ENCODE results near the gene SIMC1. TPM values are rescaled to one million over a fixed set of nuclear protein-coding genes. Genes with fewer than 3 reads are reported as not detected.

The SIMC1 gene
- total RNA-seq, 2 experiments from 2014 or later: 24.0 to 27.6 TPM

DNA sequence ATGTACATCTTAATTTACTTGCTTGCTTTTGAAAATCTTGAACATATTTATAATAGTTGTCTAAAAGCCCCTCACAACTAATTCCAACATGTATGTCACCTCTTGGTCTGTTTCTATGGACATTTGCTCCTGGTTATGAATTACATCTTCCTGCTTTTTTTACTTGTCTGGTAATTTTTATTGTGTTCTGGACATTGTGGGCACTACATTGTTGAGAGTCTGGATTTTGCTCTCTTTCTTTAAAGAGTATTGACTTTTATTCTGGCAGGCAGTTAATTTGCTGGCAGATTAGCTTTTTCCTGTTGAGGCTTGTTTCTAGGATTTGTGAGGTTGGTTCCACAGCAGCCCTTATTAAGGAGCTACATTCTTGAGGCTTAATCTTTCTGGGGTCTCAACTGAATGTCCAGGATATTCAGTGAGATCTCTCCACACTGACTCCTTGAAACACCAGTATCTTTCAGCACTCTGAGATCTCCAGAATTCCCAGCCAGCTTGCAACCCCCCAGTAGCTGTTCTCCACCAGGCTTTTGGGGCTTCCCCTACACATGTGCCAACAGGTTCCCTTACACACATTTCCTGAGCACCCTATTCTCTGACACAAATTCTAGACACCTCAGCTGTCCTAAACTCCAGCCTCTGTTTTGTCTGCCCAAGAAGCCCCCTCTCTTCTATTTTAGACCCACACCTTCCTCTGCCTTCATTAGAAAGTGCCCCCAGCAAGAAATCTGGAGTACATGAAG, 96.0 kb downstream of the SIMC1 start:
- intact Hi-C loops (cut with DNase I, micrococcal nuclease): no loop called here
- Mint-ChIP-seq H3K27me3 (no peaks in the 10 kb centered on the region), H3K27ac (no peak overlapping the region), H3K36me3 (ENCODE audit: low read depth) (peaks cover 31% of the 10 kb centered on the region), H3K9me3 (ENCODE audit: low read depth) (peaks cover 3% of the 10 kb centered on the region), H3K4me3 (no peak overlapping the region), H3K4me1 (no peaks in the 10 kb centered on the region)
- ChIA-PET CTCF (interaction anchor here (0.7 to 0.8 kb wide), 2 partner anchors 14 to 106 kb away, joined by 3 to 5 read pairs; no protein-coding TSS in a partner anchor), POLR2A (no interaction called here)
- DNase-seq: no peak
- no peak for ATAC-seq

DNA sequence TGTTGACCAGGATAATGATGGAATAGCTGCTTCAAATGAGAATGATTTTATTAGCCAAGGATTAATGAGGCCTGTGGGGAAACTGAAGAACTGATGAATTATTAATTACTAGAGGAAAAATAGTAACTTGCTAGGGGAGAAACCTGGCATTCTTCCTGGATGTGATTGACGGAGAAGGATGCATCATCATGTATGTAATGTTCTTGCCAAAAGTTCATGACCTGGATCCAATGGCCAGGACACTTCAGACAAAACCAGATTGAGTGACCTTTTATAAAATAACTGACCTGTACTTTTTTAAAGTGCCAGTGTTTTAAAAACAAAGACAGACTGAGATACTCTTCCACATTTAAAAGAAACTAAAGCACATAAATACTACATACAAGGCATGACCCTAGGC, 99.7 kb downstream of the SIMC1 start:
- CTCF ChIA-PET: no interaction called here

GRCh38 chr5:176339304-176339703, 101.1 kb downstream of the SIMC1 start:
- ChIA-PET CTCF (interaction anchor here (0.7 kb wide), 1 partner anchor 568 kb away, joined by 3 read pairs; no protein-coding TSS in a partner anchor), POLR2A (no interaction called here)
- H3K4me1 Mint-ChIP-seq: no peaks in the 10 kb centered on the region
- peaks cover 16% of the 10 kb centered on the region for H3K36me3 Mint-ChIP-seq (ENCODE audit: low read depth)
- no peak overlapping the region for H3K4me3 Mint-ChIP-seq
- no peaks in the 10 kb centered on the region for H3K27me3 Mint-ChIP-seq
- DNase-seq (no peak), ATAC-seq (no peak)
- no peaks in the 10 kb centered on the region for H3K9me3 Mint-ChIP-seq (ENCODE audit: low read depth)
- intact Hi-C loops (cut with DNase I, micrococcal nuclease): no loop called here
- no peak overlapping the region for H3K27ac Mint-ChIP-seq

More for the DNA sequence above, 99.7 kb downstream of the SIMC1 start:
- intact Hi-C loops (cut with DNase I, micrococcal nuclease): no loop called here
- POLR2A ChIA-PET: no interaction called here
- H3K9me3 Mint-ChIP-seq (ENCODE audit: low read depth): peaks cover 3% of the 10 kb centered on the region
- ATAC-seq: no peak
- H3K27me3 Mint-ChIP-seq: no peaks in the 10 kb centered on the region
- H3K27ac Mint-ChIP-seq: no peak overlapping the region
- peaks cover 22% of the 10 kb centered on the region for H3K36me3 Mint-ChIP-seq (ENCODE audit: low read depth)
- H3K4me1 Mint-ChIP-seq: no peaks in the 10 kb centered on the region
- no peak overlapping the region for H3K4me3 Mint-ChIP-seq
- no peak for DNase-seq

GRCh38 chr5:176341325-176342157, 103.3 kb downstream of the SIMC1 start:
- Mint-ChIP-seq H3K27ac (no peak overlapping the region), H3K4me1 (no peaks in the 10 kb centered on the region), H3K4me3 (no peak overlapping the region), H3K27me3 (no peaks in the 10 kb centered on the region), H3K9me3 (ENCODE audit: low read depth) (no peaks in the 10 kb centered on the region), H3K36me3 (ENCODE audit: low read depth) (peaks cover 13% of the 10 kb centered on the region)
- no peak for DNase-seq
- POLR2A ChIA-PET: no interaction called here
- ATAC-seq: no peak
- intact Hi-C loops (cut with DNase I, micrococcal nuclease): no loop called here
- CTCF ChIA-PET: no interaction called here

DNA sequence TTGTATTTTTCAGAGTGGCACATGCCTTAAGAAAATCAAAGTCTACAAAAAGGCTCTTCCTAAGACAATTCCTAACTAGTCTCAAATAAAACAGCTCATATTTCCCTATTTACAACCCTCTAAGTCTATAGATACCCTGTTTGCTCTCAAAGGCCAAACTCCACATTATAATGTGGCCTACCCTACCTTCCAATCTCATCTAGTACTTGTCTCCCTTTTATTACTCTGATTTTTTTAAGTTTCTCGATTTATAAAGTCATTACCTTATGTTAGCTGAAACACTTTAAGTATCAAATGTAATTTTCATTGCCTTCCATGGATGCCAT, 103.9 kb downstream of the SIMC1 start:
- POLR2A ChIA-PET: no interaction called here
- no peak for DNase-seq
- CTCF ChIA-PET: no interaction called here
- intact Hi-C loops (cut with DNase I, micrococcal nuclease): no loop called here
- Mint-ChIP-seq H3K9me3 (ENCODE audit: low read depth) (no peaks in the 10 kb centered on the region), H3K27me3 (no peaks in the 10 kb centered on the region), H3K4me3 (no peak overlapping the region), H3K36me3 (ENCODE audit: low read depth) (peaks cover 7% of the 10 kb centered on the region), H3K4me1 (no peaks in the 10 kb centered on the region), H3K27ac (peak overlapping the region; percentile 33)
- ATAC-seq: no peak

- DNase-seq (no peak), ATAC-seq (no peak)
- Mint-ChIP-seq H3K9me3 (ENCODE audit: low read depth) (no peaks in the 10 kb centered on the region), H3K36me3 (ENCODE audit: low read depth) (peaks cover 8% of the 10 kb centered on the region), H3K4me1 (no peaks in the 10 kb centered on the region), H3K27me3 (no peaks in the 10 kb centered on the region), H3K4me3 (no peak overlapping the region), H3K27ac (no peak overlapping the region)
- intact Hi-C loops (cut with DNase I, micrococcal nuclease): no loop called here
- ChIA-PET POLR2A (no interaction called here), CTCF (no interaction called here)
Observed at GRCh38 chr5:176342766-176343458, 104.7 kb downstream of the SIMC1 start.

- DNase-seq (no peak), ATAC-seq (no peak)
- H3K36me3 Mint-ChIP-seq (ENCODE audit: low read depth): peaks cover 38% of the 10 kb centered on the region
- no peaks in the 10 kb centered on the region for H3K9me3 Mint-ChIP-seq (ENCODE audit: low read depth)
- H3K4me3 Mint-ChIP-seq: no peak overlapping the region
- ChIA-PET POLR2A (no interaction called here), CTCF (no interaction called here)
- peak overlapping the region; percentile 27 for H3K27ac Mint-ChIP-seq
- intact Hi-C loops (cut with DNase I, micrococcal nuclease): no loop called here
- H3K4me1 Mint-ChIP-seq: peaks cover 7% of the 10 kb centered on the region
- H3K27me3 Mint-ChIP-seq: no peaks in the 10 kb centered on the region
Observed at GRCh38 chr5:176350416-176350815, 112.2 kb downstream of the SIMC1 start.

DNA sequence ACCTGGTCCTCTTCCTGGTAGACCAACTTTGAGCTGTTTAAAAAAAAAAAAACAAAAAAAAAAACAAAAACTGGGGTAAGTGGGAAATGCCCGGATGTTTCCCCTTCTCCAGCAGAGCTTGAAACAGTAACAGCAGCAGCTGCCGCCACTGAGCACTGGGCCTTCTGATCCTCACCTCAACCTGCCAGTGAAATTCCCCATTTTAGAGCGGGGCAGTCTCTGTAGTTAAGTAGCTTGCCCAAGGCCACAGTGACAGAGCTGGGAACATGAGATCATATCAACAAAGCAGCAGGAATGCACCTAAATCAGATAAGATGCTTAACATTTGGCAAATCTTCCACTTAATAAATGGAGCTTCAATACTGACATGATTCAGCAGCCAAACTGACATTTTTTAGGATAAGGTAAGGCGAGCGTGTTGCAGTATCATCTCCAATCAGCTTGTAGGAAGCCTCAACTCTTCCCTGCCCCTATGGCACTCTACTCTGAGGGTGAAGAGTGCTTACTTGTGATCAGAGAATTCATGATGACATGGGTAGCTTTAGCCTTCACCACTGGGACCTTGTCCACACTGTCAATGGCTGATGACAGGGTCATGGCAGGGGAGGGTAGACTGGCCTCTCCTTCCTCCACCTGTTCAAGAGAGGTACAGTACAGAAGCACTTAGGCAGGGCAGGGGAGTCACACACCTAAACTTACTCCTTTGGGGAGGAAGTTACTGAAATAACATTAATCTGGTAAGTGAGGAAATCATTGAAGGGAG, 114.1 kb downstream of the SIMC1 start:
- Mint-ChIP-seq H3K27me3 (no peaks in the 10 kb centered on the region), H3K27ac (peak overlapping the region; percentile 30), H3K4me1 (peaks cover 8% of the 10 kb centered on the region), H3K36me3 (ENCODE audit: low read depth) (peaks cover 46% of the 10 kb centered on the region), H3K9me3 (ENCODE audit: low read depth) (no peaks in the 10 kb centered on the region), H3K4me3 (no peak overlapping the region)
- ChIA-PET POLR2A (interaction anchor here (1.3 kb wide), 1 partner anchor 9 kb away, joined by 4 read pairs; the partner anchor contains the start of gene KIAA1191), CTCF (no interaction called here)
- intact Hi-C loops (cut with DNase I, micrococcal nuclease): no loop called here
- no peak for DNase-seq
- no peak for ATAC-seq

GRCh38 chr5:176353533-176353932, 115.3 kb downstream of the SIMC1 start:
- intact Hi-C loops (cut with DNase I, micrococcal nuclease): no loop called here
- DNase-seq (no peak), ATAC-seq (no peak)
- Mint-ChIP-seq H3K9me3 (ENCODE audit: low read depth) (no peaks in the 10 kb centered on the region), H3K4me3 (no peak overlapping the region), H3K27me3 (no peaks in the 10 kb centered on the region), H3K36me3 (ENCODE audit: low read depth) (peaks cover 46% of the 10 kb centered on the region), H3K4me1 (peaks cover 17% of the 10 kb centered on the region), H3K27ac (peak overlapping the region; percentile 3)
- ChIA-PET CTCF (interaction anchor here (0.7 to 2.1 kb wide), 2 partner anchors 307 to 581 kb away, joined by 3 to 5 read pairs; no protein-coding TSS in a partner anchor), POLR2A (no interaction called here)

GRCh38 chr5:176355400-176356178, 117.4 kb downstream of the SIMC1 start:
- H3K27ac Mint-ChIP-seq: no peak overlapping the region
- H3K9me3 Mint-ChIP-seq (ENCODE audit: low read depth): no peaks in the 10 kb centered on the region
- CTCF ChIA-PET: interaction anchor here (1.2 to 2.1 kb wide), 2 partner anchors 235 to 305 kb away, joined by 3 to 5 read pairs; no protein-coding TSS in a partner anchor
- DNase-seq: no peak
- H3K36me3 Mint-ChIP-seq (ENCODE audit: low read depth): peaks cover 44% of the 10 kb centered on the region
- intact Hi-C loops (cut with DNase I, micrococcal nuclease): no loop called here
- H3K27me3 Mint-ChIP-seq: no peaks in the 10 kb centered on the region
- POLR2A ChIA-PET: no interaction called here
- no peak for ATAC-seq
- H3K4me3 Mint-ChIP-seq: no peak overlapping the region
- peaks cover 24% of the 10 kb centered on the region for H3K4me1 Mint-ChIP-seq
